A673 (cell line): ENCODE measurements around the gene HEY2. TPM values are rescaled to one million over a fixed set of nuclear protein-coding genes. Genes with fewer than 3 reads are reported as not detected.

Experiments
- BruUV-seq: library from RNA; stranded (reverse); fragments of 400-500 nt; replicated peaks from 2 replicates; lab custom pipeline; 2021; lab: Mats Ljungman, UMichigan
- CTCF ChIA-PET: fragments of 300-600 bp; sonication (Branson Sonifier 250); formaldehyde crosslinking; loops from one replicate; lab custom pipeline; 2022; ENCODE audit warnings: antibody characterized with exemption; lab: Charles Lee
- POLR2A ChIA-PET: fragments of 300-600 bp; sonication (Branson Sonifier 250); formaldehyde crosslinking; loops from one replicate; lab custom pipeline; 2022; ENCODE audit warnings: antibody characterized with exemption; ENCODE audit not compliant: low non-redundant PET; lab: Charles Lee
- DNase-seq: peaks from one replicate; pipeline ENCODE4 v3.0.0-alpha.2; 2015; ENCODE audit warnings: low spot score
- H3K27ac ChIP-seq: fragments of 200-600 bp; sonication (generic); 2 replicates; pipeline ENCODE4 v1.5.1; 2016; ENCODE audit warnings: mixed run types, low read depth, mild to moderate bottlenecking, mixed read lengths, antibody characterized with exemption, low read length; ENCODE audit not compliant: poor library complexity, severe bottlenecking
- H3K27me3 ChIP-seq: fragments of 200-600 bp; sonication (generic); replicated peaks from 2 replicates; pipeline ENCODE4 v1.6.1; 2017; ENCODE audit warnings: mixed run types, low read depth, mild to moderate bottlenecking, mixed read lengths, antibody characterized with exemption, low read length; ENCODE audit not compliant: insufficient read depth, poor library complexity
- H3K36me3 ChIP-seq: fragments of 200-600 bp; sonication (generic); 2 replicates; pipeline ENCODE4 v1.6.1; 2016; ENCODE audit warnings: mixed run types, mild to moderate bottlenecking, mixed read lengths, antibody characterized with exemption, low read length; ENCODE audit not compliant: insufficient read depth, poor library complexity, severe bottlenecking
- H3K4me1 ChIP-seq: fragments of 200-600 bp; sonication (generic); 2 replicates; pipeline ENCODE4 v1.6.1; 2017; ENCODE audit warnings: mixed run types, mild to moderate bottlenecking, mixed read lengths, antibody characterized with exemption, low read length; ENCODE audit not compliant: insufficient read depth, poor library complexity, severe bottlenecking
- H3K4me3 ChIP-seq: fragments of 200-600 bp; sonication (generic); 2 replicates; pipeline ENCODE4 v1.5.1; 2016; ENCODE audit warnings: low read depth, mixed run types, mild to moderate bottlenecking, mixed read lengths, low read length; ENCODE audit not compliant: poor library complexity, severe bottlenecking
- H3K9me3 ChIP-seq: fragments of 200-600 bp; sonication (generic); 2 replicates; pipeline ENCODE4 v1.6.1; 2016; ENCODE audit warnings: mixed run types, low read depth, mild to moderate bottlenecking, mixed read lengths, antibody characterized with exemption, low read length; ENCODE audit not compliant: poor library complexity, severe bottlenecking
- CTCF ChIP-seq: fragments of 300-800, 200-600 bp; sonication (generic); conservative IDR thresholded peaks from 2 replicates; pipeline ENCODE4 v1.5.1; 2017; ENCODE audit warnings: low read depth, mild to moderate bottlenecking, antibody characterized with exemption, low read length, moderate library complexity, mixed read lengths
- EZH2 ChIP-seq: fragments of 200-600 bp; sonication (generic); IDR thresholded peaks from 2 replicates; pipeline ENCODE4 v1.6.1; 2017; ENCODE audit warnings: borderline replicate concordance, low read depth, mild to moderate bottlenecking, mixed read lengths, antibody characterized with exemption, low read length; ENCODE audit not compliant: poor library complexity, severe bottlenecking
- intact Hi-C: fragments of 100-400 bp; cut with micrococcal nuclease; formaldehyde crosslinking; loops from one replicate; pipeline ENCODE4 v1.10.0; 2022; ENCODE audit not compliant: unreplicated experiment
- total RNA-seq: library from RNA; stranded (reverse); gene quantifications from 2 replicates; pipeline ENCODE4 v1.2.3, GENCODE V29; 2021

Gene HEY2
- total RNA-seq, 1 experiment from 2014 or later: 0.32 TPM

- H3K4me3 ChIP-seq: no peak overlapping the region
- no peaks in the 10 kb centered on the region for H3K36me3 ChIP-seq
- intact Hi-C loops: no loop called here
- no TSS peak for BruUV-seq
- POLR2A ChIA-PET: no interaction called here
- TF ChIP-seq CTCF (no peak), EZH2 (no peak)
- DNase-seq: no peak
- CTCF ChIA-PET: no interaction called here
- H3K27me3 ChIP-seq: no peaks in the 10 kb centered on the region
- H3K4me1 ChIP-seq: no peaks in the 10 kb centered on the region
- H3K9me3 ChIP-seq: no peaks in the 10 kb centered on the region
- no peak overlapping the region for H3K27ac ChIP-seq
Observed at GRCh38 chr6:125717120-125717731, 32.2 kb upstream of the HEY2 start.

- no peaks in the 10 kb centered on the region for H3K4me1 ChIP-seq
- no peaks in the 10 kb centered on the region for H3K27me3 ChIP-seq
- no peak overlapping the region for H3K4me3 ChIP-seq
- no peak for DNase-seq
- intact Hi-C loops: no loop called here
- no peaks in the 10 kb centered on the region for H3K9me3 ChIP-seq
- no peaks in the 10 kb centered on the region for H3K36me3 ChIP-seq
- ChIA-PET CTCF (no interaction called here), POLR2A (no interaction called here)
- no peak overlapping the region for H3K27ac ChIP-seq
- TF ChIP-seq CTCF (no peak), EZH2 (no peak)
- BruUV-seq: no TSS peak
Observed at GRCh38 chr6:125718109-125718508, 31.3 kb upstream of the HEY2 start.

DNA sequence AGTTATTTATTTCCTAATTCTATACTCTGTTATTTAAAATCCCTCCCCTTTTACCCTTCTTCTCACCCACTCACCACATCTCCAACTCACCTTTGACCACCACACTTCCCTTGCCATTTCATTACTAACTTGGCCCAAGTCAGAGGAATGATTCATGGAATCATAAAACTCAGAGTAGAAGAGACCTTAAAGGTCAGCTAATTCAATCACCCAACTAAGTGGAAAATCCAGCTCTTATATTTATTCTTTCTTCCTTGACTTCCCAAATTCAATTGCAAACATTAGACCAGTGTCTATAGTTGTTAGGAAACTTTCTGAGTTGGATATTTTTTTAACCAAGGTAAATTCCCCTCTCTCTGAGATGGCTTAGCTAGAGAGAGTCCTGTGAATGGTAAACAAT lies 26.5 kb upstream of the HEY2 start:
- CTCF ChIA-PET: no interaction called here
- TF ChIP-seq EZH2 (no peak), CTCF (no peak)
- Histone ChIP-seq H3K27ac (no peak overlapping the region), H3K36me3 (no peaks in the 10 kb centered on the region), H3K4me1 (no peaks in the 10 kb centered on the region), H3K4me3 (no peak overlapping the region), H3K27me3 (no peaks in the 10 kb centered on the region), H3K9me3 (no peaks in the 10 kb centered on the region)
- POLR2A ChIA-PET: no interaction called here
- intact Hi-C loops: no loop called here
- no peak for DNase-seq
- BruUV-seq: no TSS peak
